ENCODE data around the gene VTN. TPM values are rescaled to one million over a fixed set of nuclear protein-coding genes. Genes with fewer than 3 reads are reported as not detected.

The VTN gene
- total and polyA plus RNA-seq, 2 experiments from 2014 or later = 0.16 TPM; not detected in 1

DNA sequence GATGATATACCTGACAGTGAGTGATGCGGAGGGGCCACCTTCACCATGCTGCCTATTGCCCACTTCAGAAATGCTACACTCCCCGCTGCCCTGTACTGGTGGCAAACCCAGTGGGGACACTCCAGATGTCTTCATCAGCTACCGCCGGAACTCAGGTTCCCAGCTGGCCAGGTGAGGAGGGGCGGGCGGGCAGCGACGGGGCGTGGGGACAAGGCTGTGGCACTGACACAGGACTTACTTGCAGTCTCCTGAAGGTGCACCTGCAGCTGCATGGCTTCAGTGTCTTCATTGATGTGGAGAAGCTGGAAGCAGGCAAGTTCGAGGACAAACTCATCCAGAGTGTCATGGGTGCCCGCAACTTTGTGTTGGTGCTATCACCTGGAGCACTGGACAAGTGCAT, 18.0 kb upstream of the VTN start (continued):
- TF ChIP-seq, protein P1, sequence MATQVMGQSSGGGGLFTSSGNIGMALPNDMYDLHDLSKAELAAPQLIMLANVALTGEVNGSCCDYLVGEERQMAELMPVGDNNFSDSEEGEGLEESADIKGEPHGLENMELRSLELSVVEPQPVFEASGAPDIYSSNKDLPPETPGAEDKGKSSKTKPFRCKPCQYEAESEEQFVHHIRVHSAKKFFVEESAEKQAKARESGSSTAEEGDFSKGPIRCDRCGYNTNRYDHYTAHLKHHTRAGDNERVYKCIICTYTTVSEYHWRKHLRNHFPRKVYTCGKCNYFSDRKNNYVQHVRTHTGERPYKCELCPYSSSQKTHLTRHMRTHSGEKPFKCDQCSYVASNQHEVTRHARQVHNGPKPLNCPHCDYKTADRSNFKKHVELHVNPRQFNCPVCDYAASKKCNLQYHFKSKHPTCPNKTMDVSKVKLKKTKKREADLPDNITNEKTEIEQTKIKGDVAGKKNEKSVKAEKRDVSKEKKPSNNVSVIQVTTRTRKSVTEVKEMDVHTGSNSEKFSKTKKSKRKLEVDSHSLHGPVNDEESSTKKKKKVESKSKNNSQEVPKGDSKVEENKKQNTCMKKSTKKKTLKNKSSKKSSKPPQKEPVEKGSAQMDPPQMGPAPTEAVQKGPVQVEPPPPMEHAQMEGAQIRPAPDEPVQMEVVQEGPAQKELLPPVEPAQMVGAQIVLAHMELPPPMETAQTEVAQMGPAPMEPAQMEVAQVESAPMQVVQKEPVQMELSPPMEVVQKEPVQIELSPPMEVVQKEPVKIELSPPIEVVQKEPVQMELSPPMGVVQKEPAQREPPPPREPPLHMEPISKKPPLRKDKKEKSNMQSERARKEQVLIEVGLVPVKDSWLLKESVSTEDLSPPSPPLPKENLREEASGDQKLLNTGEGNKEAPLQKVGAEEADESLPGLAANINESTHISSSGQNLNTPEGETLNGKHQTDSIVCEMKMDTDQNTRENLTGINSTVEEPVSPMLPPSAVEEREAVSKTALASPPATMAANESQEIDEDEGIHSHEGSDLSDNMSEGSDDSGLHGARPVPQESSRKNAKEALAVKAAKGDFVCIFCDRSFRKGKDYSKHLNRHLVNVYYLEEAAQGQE (IDR thresholded peaks at IDR 0.05; ENCODE audit: unreplicated experiment) = no peak
- TF ChIP-seq POLR2AphosphoS5 (IDR thresholded peaks at IDR 0.05; ENCODE audit: low read depth) (no peak), EZH2 (IDR thresholded peaks at IDR 0.05; ENCODE audit: low read depth, unreplicated experiment) (no peak), ZNF331 (CRISPR knock-in tag; IDR thresholded peaks at IDR 0.05; ENCODE audit: low read depth) (no peak), ZNF114 (CRISPR knock-in tag; IDR thresholded peaks at IDR 0.05) (no peak), EZH2phosphoT487 (IDR thresholded peaks at IDR 0.05; ENCODE audit: unreplicated experiment) (no peak)
- TF ChIP-seq, protein P2, sequence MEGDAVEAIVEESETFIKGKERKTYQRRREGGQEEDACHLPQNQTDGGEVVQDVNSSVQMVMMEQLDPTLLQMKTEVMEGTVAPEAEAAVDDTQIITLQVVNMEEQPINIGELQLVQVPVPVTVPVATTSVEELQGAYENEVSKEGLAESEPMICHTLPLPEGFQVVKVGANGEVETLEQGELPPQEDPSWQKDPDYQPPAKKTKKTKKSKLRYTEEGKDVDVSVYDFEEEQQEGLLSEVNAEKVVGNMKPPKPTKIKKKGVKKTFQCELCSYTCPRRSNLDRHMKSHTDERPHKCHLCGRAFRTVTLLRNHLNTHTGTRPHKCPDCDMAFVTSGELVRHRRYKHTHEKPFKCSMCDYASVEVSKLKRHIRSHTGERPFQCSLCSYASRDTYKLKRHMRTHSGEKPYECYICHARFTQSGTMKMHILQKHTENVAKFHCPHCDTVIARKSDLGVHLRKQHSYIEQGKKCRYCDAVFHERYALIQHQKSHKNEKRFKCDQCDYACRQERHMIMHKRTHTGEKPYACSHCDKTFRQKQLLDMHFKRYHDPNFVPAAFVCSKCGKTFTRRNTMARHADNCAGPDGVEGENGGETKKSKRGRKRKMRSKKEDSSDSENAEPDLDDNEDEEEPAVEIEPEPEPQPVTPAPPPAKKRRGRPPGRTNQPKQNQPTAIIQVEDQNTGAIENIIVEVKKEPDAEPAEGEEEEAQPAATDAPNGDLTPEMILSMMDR (conservative IDR thresholded peaks at IDR 0.05; ENCODE audit: low read depth in 2 of 2) = no peak
- TF ChIP-seq, protein P3, sequence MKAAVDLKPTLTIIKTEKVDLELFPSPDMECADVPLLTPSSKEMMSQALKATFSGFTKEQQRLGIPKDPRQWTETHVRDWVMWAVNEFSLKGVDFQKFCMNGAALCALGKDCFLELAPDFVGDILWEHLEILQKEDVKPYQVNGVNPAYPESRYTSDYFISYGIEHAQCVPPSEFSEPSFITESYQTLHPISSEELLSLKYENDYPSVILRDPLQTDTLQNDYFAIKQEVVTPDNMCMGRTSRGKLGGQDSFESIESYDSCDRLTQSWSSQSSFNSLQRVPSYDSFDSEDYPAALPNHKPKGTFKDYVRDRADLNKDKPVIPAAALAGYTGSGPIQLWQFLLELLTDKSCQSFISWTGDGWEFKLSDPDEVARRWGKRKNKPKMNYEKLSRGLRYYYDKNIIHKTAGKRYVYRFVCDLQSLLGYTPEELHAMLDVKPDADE (IDR thresholded peaks at IDR 0.05) = no peak

DNA sequence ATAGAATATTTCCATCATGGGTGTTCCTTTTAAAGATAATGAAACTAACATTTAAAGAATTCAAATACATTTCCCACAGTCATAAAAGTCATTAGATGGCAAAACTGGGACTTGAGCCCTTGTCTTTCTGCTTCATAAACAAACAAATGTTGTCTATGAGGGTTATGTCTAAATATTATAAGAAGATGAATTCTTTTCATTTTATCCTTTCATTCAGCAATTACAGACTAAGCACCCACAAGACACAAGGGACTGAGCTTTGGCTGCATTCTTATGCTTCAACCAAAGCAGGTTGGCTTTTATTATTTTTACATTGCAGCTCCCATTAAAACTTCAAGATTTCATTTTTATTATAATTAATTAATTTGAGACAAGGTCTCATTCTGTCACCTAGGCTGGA, 16.3 kb upstream of the VTN start:
- Histone ChIP-seq H3K79me2 (replicated peaks; ENCODE audit: insufficient read depth) (no peaks in the 10 kb centered on the region), H3K4me3 (no peak overlapping the region), H3K9me2 (ENCODE audit: insufficient read depth) (no peaks in the 10 kb centered on the region), H3K27ac (ENCODE audit: low read depth) (no peak overlapping the region), H4K20me1 (replicated peaks; ENCODE audit: insufficient read depth) (no peaks in the 10 kb centered on the region), H3K4me1 (ENCODE audit: insufficient read depth) (peaks cover 5% of the 10 kb centered on the region; the same call in 1 of the 2 replicates), H3K4me2 (no peak overlapping the region), H3K36me3 (ENCODE audit: insufficient read depth) (no peaks in the 10 kb centered on the region), H3F3A (replicated peaks; ENCODE audit: low read depth) (0 out of 2 replicates have a peak, but pooled peaks cover 4% of the 10 kb centered on the region), H2AFZ (no peak overlapping the region), H3K27me3 (ENCODE audit: insufficient read depth) (peaks cover 52% of the 10 kb centered on the region)
- DNase-seq (ENCODE audit: low spot score) (no peak), ATAC-seq (no peak)
- Mint-ChIP-seq H3K4me1 (peaks cover 10% of the 10 kb centered on the region), H3K4me3 (no peak overlapping the region), H3K27ac (no peak overlapping the region), H3K9me3 (no peaks in the 10 kb centered on the region; the same call in 2 of the 3 replicates), H3K36me3 (ENCODE audit: low read depth) (peaks cover 12% of the 10 kb centered on the region), H3K27me3 (ENCODE audit: insufficient read depth, low read depth, poor library complexity) (peaks cover 48% of the 10 kb centered on the region)
- TF ChIP-seq ZNF114 (CRISPR knock-in tag; IDR thresholded peaks at IDR 0.05) = no peak
- TF ChIP-seq, protein P4, sequence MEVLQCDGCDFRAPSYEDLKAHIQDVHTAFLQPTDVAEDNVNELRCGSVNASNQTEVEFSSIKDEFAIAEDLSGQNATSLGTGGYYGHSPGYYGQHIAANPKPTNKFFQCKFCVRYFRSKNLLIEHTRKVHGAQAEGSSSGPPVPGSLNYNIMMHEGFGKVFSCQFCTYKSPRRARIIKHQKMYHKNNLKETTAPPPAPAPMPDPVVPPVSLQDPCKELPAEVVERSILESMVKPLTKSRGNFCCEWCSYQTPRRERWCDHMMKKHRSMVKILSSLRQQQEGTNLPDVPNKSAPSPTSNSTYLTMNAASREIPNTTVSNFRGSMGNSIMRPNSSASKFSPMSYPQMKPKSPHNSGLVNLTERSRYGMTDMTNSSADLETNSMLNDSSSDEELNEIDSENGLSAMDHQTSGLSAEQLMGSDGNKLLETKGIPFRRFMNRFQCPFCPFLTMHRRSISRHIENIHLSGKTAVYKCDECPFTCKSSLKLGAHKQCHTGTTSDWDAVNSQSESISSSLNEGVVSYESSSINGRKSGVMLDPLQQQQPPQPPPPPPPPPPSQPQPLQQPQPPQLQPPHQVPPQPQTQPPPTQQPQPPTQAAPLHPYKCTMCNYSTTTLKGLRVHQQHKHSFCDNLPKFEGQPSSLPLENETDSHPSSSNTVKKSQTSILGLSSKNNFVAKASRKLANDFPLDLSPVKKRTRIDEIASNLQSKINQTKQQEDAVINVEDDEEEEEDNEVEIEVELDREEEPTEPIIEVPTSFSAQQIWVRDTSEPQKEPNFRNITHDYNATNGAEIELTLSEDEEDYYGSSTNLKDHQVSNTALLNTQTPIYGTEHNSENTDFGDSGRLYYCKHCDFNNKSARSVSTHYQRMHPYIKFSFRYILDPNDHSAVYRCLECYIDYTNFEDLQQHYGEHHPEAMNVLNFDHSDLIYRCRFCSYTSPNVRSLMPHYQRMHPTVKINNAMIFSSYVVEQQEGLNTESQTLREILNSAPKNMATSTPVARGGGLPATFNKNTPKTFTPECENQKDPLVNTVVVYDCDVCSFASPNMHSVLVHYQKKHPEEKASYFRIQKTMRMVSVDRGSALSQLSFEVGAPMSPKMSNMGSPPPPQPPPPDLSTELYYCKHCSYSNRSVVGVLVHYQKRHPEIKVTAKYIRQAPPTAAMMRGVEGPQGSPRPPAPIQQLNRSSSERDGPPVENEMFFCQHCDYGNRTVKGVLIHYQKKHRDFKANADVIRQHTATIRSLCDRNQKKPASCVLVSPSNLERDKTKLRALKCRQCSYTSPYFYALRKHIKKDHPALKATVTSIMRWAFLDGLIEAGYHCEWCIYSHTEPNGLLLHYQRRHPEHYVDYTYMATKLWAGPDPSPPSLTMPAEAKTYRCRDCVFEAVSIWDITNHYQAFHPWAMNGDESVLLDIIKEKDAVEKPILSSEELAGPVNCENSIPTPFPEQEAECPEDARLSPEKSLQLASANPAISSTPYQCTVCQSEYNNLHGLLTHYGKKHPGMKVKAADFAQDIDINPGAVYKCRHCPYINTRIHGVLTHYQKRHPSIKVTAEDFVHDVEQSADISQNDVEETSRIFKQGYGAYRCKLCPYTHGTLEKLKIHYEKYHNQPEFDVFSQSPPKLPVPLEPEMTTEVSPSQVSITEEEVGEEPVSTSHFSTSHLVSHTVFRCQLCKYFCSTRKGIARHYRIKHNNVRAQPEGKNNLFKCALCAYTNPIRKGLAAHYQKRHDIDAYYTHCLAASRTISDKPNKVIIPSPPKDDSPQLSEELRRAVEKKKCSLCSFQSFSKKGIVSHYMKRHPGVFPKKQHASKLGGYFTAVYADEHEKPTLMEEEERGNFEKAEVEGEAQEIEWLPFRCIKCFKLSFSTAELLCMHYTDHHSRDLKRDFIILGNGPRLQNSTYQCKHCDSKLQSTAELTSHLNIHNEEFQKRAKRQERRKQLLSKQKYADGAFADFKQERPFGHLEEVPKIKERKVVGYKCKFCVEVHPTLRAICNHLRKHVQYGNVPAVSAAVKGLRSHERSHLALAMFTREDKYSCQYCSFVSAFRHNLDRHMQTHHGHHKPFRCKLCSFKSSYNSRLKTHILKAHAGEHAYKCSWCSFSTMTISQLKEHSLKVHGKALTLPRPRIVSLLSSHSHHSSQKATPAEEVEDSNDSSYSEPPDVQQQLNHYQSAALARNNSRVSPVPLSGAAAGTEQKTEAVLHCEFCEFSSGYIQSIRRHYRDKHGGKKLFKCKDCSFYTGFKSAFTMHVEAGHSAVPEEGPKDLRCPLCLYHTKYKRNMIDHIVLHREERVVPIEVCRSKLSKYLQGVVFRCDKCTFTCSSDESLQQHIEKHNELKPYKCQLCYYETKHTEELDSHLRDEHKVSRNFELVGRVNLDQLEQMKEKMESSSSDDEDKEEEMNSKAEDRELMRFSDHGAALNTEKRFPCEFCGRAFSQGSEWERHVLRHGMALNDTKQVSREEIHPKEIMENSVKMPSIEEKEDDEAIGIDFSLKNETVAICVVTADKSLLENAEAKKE (CRISPR knock-in tag; IDR thresholded peaks at IDR 0.05) = no peak
- TF ChIP-seq, protein P3 (IDR thresholded peaks at IDR 0.05) = no peak
- TF ChIP-seq JUNB (IDR thresholded peaks at IDR 0.05; ENCODE audit: unreplicated experiment) = no peak

All from GM23338 (cell line).